Upper lobe of left lung (tissue), 6 donors: ENCODE results near the gene SPATA6L. TPM values are rescaled to one million over a fixed set of nuclear protein-coding genes. Genes with fewer than 3 reads are reported as not detected.

Experiments used
- ATAC-seq, 2 donors: fragments of 200-7000 bp; cut with Tn5 transposase; one replicate each; pipeline ENCODE4 v1.9.1; 2022; ENCODE audit warnings: mild to moderate bottlenecking in 2 of 2, moderate library complexity in 2 of 2; ENCODE audit not compliant: low FRiP score in 2 of 2
- DNase-seq, 2 donors: peaks; one replicate each; pipeline ENCODE4 v3.0.0-alpha.2; 2019 to 2020
- H3K27ac ChIP-seq, 4 donors: fragments of 200-600 bp; sonication (generic); one replicate each; pipeline ENCODE4 v1.5.1; 2016 to 2019
- H3K27me3 ChIP-seq, 4 donors: fragments of 200-600 bp; sonication (generic); one replicate each; pipeline ENCODE4 v1.5.1; 2017 to 2019
- H3K36me3 ChIP-seq, 4 donors: fragments of 200-600 bp; sonication (generic); one replicate each; pipeline ENCODE4 v1.5.1; 2016 to 2019
- H3K4me1 ChIP-seq, 4 donors: fragments of 200-600 bp; sonication (generic); one replicate each; pipeline ENCODE4 v1.5.1; 2018 to 2019
- H3K4me3 ChIP-seq, 4 donors: fragments of 200-600 bp; sonication (generic); one replicate each; pipeline ENCODE4 v1.5.1; 2017 to 2019; ENCODE audit warnings: mild to moderate bottlenecking in 2 of 4, moderate library complexity in 1 of 4
- H3K9me3 ChIP-seq, 4 donors: fragments of 200-600 bp; sonication (generic); one replicate each; pipeline ENCODE4 v1.5.1; 2018 to 2019
- CTCF ChIP-seq, 6 experiments: fragments of 450-650 bp in 4 of 6; fragments of 200-600 bp in 2 of 6; sonication (generic) in 2 of 6; IDR thresholded peaks; one replicate each; pipeline ENCODE4 v1.5.1; 2016 to 2019; ENCODE audit warnings: antibody characterized with exemption in 6 of 6
- EP300 ChIP-seq, 4 donors: sonication (generic); formaldehyde crosslinking; IDR thresholded peaks; one replicate each; pipeline ENCODE4 v1.5.1; 2017; ENCODE audit warnings: antibody characterized with exemption in 4 of 4, control low read depth in 2 of 4
- POLR2A ChIP-seq, 4 donors: fragments of 450-650 bp; IDR thresholded peaks; one replicate each; pipeline ENCODE4 v1.5.1; 2016 to 2017; ENCODE audit warnings: antibody characterized with exemption in 4 of 4, mild to moderate bottlenecking in 2 of 4
- POLR2AphosphoS5 ChIP-seq, 2 donors: sonication (generic); formaldehyde crosslinking; IDR thresholded peaks; one replicate each; pipeline ENCODE4 v1.5.1; 2017; ENCODE audit warnings: antibody characterized with exemption in 2 of 2
- WGBS, 2 donors: methylation state at CpG; one replicate each; pipeline ENCODE4 v1.1.5; 2017 to 2018; 5-methylcytosine and 5-hydroxymethylcytosine counted together
- total RNA-seq, 6 donors: library from RNA; depleted of rRNA in 4 of 6; stranded (reverse); fragments of >200 nt in 4 of 6; gene quantifications; one replicate each; pipeline versions ENCODE4 v1.1.0 to v1.2.1, GENCODE V29; 2016 to 2021
- donor health status: DM: no; HTN: no; CAD: no; lungs with moderate emphysema.
- donor health status: DM: no; HTN: yes; CAD: no; lungs with severe emphysema.

Gene SPATA6L
- total RNA-seq, 6 donors from 2014 or later, result 7.4 to 38.4 (median 13.8) TPM

- Histone ChIP-seq H3K27me3 (no peaks in the 10 kb centered on the region), H3K9me3 (no peaks in the 10 kb centered on the region), H3K27ac (no peak overlapping the region), H3K4me3 (no peak overlapping the region), H3K36me3 (peaks cover 0 to 6% (median 0%) of the 10 kb centered on the region in 4 donors), H3K4me1 (peaks cover 0 to 8% (median 0%) of the 10 kb centered on the region in 4 donors)
- ATAC-seq (no peak), DNase-seq (no peak)
- no peak for TF ChIP-seq CTCF (IDR thresholded peaks at IDR 0.05)
- no peak for TF ChIP-seq EP300 (IDR thresholded peaks at IDR 0.05)
- TF ChIP-seq POLR2AphosphoS5 (IDR thresholded peaks at IDR 0.05), result no peak
- no peak for TF ChIP-seq POLR2A (IDR thresholded peaks at IDR 0.05)
- 86% methylated on average over 9 of the region's 9 CpGs for WGBS, 2 donors
Observed at GRCh38 chr9:4654084-4654483, 12.2 kb downstream of the SPATA6L start.

- TF ChIP-seq POLR2AphosphoS5 (IDR thresholded peaks at IDR 0.05), result no peak
- TF ChIP-seq POLR2A (IDR thresholded peaks at IDR 0.05), result no peak
- TF ChIP-seq EP300 (IDR thresholded peaks at IDR 0.05), result no peak
- no peak for TF ChIP-seq CTCF (IDR thresholded peaks at IDR 0.05)
- no peak for DNase-seq
- no peaks in the 10 kb centered on the region for H3K9me3 ChIP-seq
- H3K27ac ChIP-seq, result no peak overlapping the region
- ATAC-seq, result no peak
- H3K4me1 ChIP-seq, result no peaks in the 10 kb centered on the region
- no peaks in the 10 kb centered on the region for H3K36me3 ChIP-seq
- H3K4me3 ChIP-seq, result no peak overlapping the region
- 95% methylated on average over 2 of the region's 2 CpGs for WGBS, 2 donors
- H3K27me3 ChIP-seq, result no peaks in the 10 kb centered on the region
Observed at GRCh38 chr9:4642351-4642750, 23.9 kb downstream of the SPATA6L start.

- Histone ChIP-seq H3K4me1 (no peaks in the 10 kb centered on the region), H3K4me3 (no peak overlapping the region), H3K36me3 (no peaks in the 10 kb centered on the region), H3K27me3 (no peaks in the 10 kb centered on the region), H3K9me3 (no peaks in the 10 kb centered on the region), H3K27ac (no peak overlapping the region)
- 52 to 66% methylated on average over 2 of the region's 2 CpGs for WGBS, 2 donors
- DNase-seq, result no peak
- peak; percentile 14 to 45 (median 30) for TF ChIP-seq CTCF (IDR thresholded peaks at IDR 0.05)
- no peak for TF ChIP-seq POLR2AphosphoS5 (IDR thresholded peaks at IDR 0.05)
- ATAC-seq, result no peak
Observed at GRCh38 chr9:4640027-4640426, 26.3 kb downstream of the SPATA6L start.

- Histone ChIP-seq H3K27ac (no peak overlapping the region), H3K4me3 (no peak overlapping the region), H3K27me3 (no peaks in the 10 kb centered on the region), H3K4me1 (no peaks in the 10 kb centered on the region), H3K36me3 (no peaks in the 10 kb centered on the region), H3K9me3 (no peaks in the 10 kb centered on the region)
- no peak for ATAC-seq
- no peak for DNase-seq
- WGBS, 2 donors, result 34 to 44% methylated on average over 2 of the region's 2 CpGs
- TF ChIP-seq POLR2A (IDR thresholded peaks at IDR 0.05) (no peak), POLR2AphosphoS5 (IDR thresholded peaks at IDR 0.05) (no peak), EP300 (IDR thresholded peaks at IDR 0.05) (no peak), CTCF (IDR thresholded peaks at IDR 0.05) (no peak)
Observed at GRCh38 chr9:4639420-4639819, 26.9 kb downstream of the SPATA6L start.

- H3K27ac ChIP-seq, result no peak overlapping the region
- H3K4me3 ChIP-seq, result no peak overlapping the region
- TF ChIP-seq POLR2A (IDR thresholded peaks at IDR 0.05), result no peak
- TF ChIP-seq POLR2AphosphoS5 (IDR thresholded peaks at IDR 0.05), result no peak
- TF ChIP-seq CTCF (IDR thresholded peaks at IDR 0.05), result no peak
- no peak for TF ChIP-seq EP300 (IDR thresholded peaks at IDR 0.05)
- no peaks in the 10 kb centered on the region for H3K9me3 ChIP-seq
- H3K36me3 ChIP-seq, result no peaks in the 10 kb centered on the region
- 70 to 85% methylated on average over 3 of the region's 3 CpGs for WGBS, 2 donors
- no peaks in the 10 kb centered on the region for H3K4me1 ChIP-seq
- no peak for DNase-seq
- no peak for ATAC-seq
- no peaks in the 10 kb centered on the region for H3K27me3 ChIP-seq
Observed at GRCh38 chr9:4638968-4639367, 27.3 kb downstream of the SPATA6L start.
